ENCODE data around the gene FGD2. TPM values are rescaled to one million over a fixed set of nuclear protein-coding genes. Genes with fewer than 3 reads are reported as not detected.

The FGD2 gene
- total and polyA plus RNA-seq, 2 experiments from 2014 or later = 0.29 TPM; not detected in 1

DNA sequence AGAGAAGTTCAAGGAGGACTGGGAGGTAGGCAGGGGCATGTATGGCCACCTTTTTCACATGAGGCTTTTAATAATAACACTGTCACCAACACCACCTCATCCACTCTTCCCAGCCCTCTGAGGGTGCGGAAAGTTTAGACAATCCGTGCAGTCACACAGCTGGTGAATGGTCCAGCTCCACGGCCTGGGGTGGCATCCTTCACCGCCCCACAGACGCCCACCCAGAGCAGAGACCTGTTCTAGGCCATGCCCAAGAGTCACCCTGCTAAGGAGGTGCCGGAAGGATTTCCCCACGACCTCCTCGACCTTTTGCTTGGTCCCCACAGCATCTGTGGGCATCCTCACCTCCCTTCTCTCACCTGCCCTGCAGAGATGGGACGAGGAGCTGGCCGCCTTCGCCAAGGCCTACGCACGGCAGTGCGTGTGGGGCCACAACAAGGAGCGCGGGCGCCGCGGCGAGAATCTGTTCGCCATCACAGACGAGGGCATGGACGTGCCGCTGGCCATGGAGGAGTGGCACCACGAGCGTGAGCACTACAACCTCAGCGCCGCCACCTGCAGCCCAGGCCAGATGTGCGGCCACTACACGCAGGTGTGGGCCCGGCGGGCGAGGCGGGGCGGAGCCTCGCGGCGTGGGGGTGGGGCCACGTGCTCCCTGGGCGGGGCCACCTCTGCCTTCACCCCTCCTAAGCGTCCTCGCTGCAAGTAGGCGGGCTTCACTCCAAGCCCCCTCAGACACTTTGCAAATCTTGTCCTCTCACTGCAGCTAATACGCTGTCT, 46.5 kb upstream of the FGD2 start:
- Histone ChIP-seq H3K27me3 (no peaks in the 10 kb centered on the region), H3K4me3 (no peak overlapping the region), H3K36me3 (no peaks in the 10 kb centered on the region), H3K27ac (no peak overlapping the region), H3K9me3 (ENCODE audit: low read depth) (no peaks in the 10 kb centered on the region), H3K4me1 (ENCODE audit: low read depth) (peaks cover 30% of the 10 kb centered on the region)
- DNase-seq (ENCODE audit: low read depth in 1 of 2, low spot score in 1 of 2) = no peak
- TF ChIP-seq, protein P1, sequence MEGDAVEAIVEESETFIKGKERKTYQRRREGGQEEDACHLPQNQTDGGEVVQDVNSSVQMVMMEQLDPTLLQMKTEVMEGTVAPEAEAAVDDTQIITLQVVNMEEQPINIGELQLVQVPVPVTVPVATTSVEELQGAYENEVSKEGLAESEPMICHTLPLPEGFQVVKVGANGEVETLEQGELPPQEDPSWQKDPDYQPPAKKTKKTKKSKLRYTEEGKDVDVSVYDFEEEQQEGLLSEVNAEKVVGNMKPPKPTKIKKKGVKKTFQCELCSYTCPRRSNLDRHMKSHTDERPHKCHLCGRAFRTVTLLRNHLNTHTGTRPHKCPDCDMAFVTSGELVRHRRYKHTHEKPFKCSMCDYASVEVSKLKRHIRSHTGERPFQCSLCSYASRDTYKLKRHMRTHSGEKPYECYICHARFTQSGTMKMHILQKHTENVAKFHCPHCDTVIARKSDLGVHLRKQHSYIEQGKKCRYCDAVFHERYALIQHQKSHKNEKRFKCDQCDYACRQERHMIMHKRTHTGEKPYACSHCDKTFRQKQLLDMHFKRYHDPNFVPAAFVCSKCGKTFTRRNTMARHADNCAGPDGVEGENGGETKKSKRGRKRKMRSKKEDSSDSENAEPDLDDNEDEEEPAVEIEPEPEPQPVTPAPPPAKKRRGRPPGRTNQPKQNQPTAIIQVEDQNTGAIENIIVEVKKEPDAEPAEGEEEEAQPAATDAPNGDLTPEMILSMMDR (IDR thresholded peaks at IDR 0.05; ENCODE audit: low read depth, low read length) = no peak

GRCh38 chr6:36959555-36960250, 45.8 kb upstream of the FGD2 start:
- Histone ChIP-seq H3K9me3 (ENCODE audit: low read depth) (no peaks in the 10 kb centered on the region), H3K36me3 (no peaks in the 10 kb centered on the region), H3K27me3 (no peaks in the 10 kb centered on the region), H3K27ac (no peak overlapping the region), H3K4me1 (ENCODE audit: low read depth) (peaks cover 29% of the 10 kb centered on the region), H3K4me3 (no peak overlapping the region)
- TF ChIP-seq, protein P1 (IDR thresholded peaks at IDR 0.05; ENCODE audit: low read depth, low read length) = no peak
- no peak for DNase-seq (ENCODE audit: low read depth in 1 of 2, low spot score in 1 of 2)

- Histone ChIP-seq H3K27me3 (no peaks in the 10 kb centered on the region), H3K27ac (no peak overlapping the region), H3K36me3 (no peaks in the 10 kb centered on the region), H3K9me3 (ENCODE audit: low read depth) (no peaks in the 10 kb centered on the region), H3K4me3 (no peak overlapping the region), H3K4me1 (ENCODE audit: low read depth) (peaks cover 16% of the 10 kb centered on the region)
- DNase-seq (ENCODE audit: low read depth in 1 of 2, low spot score in 1 of 2) = no peak
- TF ChIP-seq, protein P1 (IDR thresholded peaks at IDR 0.05; ENCODE audit: low read depth, low read length) = no peak
Measured at GRCh38 chr6:36961441-36962435, 43.7 kb upstream of the FGD2 start.

DNA sequence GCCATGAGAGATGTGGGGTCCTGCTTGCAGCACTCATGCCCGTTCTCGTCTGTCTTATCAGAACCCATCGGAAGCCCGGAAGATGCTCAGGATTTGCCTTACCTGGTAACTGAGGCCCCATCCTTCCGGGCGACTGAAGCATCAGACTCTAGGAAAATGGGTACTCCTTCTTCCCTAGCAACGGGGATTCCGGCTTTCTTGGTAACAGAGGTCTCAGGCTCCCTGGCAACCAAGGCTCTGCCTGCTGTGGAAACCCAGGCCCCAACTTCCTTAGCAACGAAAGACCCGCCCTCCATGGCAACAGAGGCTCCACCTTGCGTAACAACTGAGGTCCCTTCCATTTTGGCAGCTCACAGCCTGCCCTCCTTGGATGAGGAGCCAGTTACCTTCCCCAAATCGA, 42.6 kb upstream of the FGD2 start:
- TF ChIP-seq, protein P1 (IDR thresholded peaks at IDR 0.05; ENCODE audit: low read depth, low read length) = no peak
- peak in 1 of 2 donors; percentile 71 for DNase-seq (ENCODE audit: low read depth in 1 of 2, low spot score in 1 of 2)

More for the DNA sequence above, 42.6 kb upstream of the FGD2 start:
- Histone ChIP-seq H3K36me3 (peaks cover 6% of the 10 kb centered on the region), H3K4me1 (ENCODE audit: low read depth) (peaks cover 16% of the 10 kb centered on the region), H3K27me3 (no peaks in the 10 kb centered on the region), H3K27ac (no peak overlapping the region), H3K9me3 (ENCODE audit: low read depth) (no peaks in the 10 kb centered on the region), H3K4me3 (no peak overlapping the region)

Data from cardiac muscle cell (in vitro differentiated cells and primary cell).